HepG2 (cell line): ENCODE measurements around the gene SYT8. TPM values are rescaled to one million over a fixed set of nuclear protein-coding genes. Genes with fewer than 3 reads are reported as not detected.

Experiments
- CTCF ChIP-seq: sonication (generic); formaldehyde crosslinking; IDR thresholded peaks from 2 replicates; pipeline ENCODE4 v1.5.0; 2020; ENCODE audit warnings: mild to moderate bottlenecking, missing genetic modification reagents, moderate library complexity
- FOXA3 ChIP-seq: IDR thresholded peaks from 2 replicates; pipeline ENCODE4 v1.6.1; 2016; ENCODE audit warnings: missing genetic modification reagents, missing compliant biosample characterization
- HOXA5 ChIP-seq: sonication (generic); formaldehyde crosslinking; IDR thresholded peaks from 2 replicates; pipeline ENCODE4 v1.4.0; 2020; ENCODE audit warnings: missing genetic modification reagents
- HOXD1 ChIP-seq: sonication (generic); formaldehyde crosslinking; IDR thresholded peaks from 2 replicates; pipeline ENCODE4 v1.5.0; 2020; ENCODE audit warnings: missing genetic modification reagents
- KDM3A ChIP-seq: IDR thresholded peaks from 2 replicates; pipeline ENCODE4 v1.6.1; 2018; ENCODE audit warnings: low read depth, missing compliant biosample characterization
- PAF1 ChIP-seq: IDR thresholded peaks from 2 replicates; pipeline ENCODE4 v1.6.1; 2016; ENCODE audit warnings: missing genetic modification reagents, missing compliant biosample characterization
- PCBP1 ChIP-seq: fragments of 200-400 bp; formaldehyde crosslinking; IDR thresholded peaks from 2 replicates; pipeline ENCODE4 v1.6.1; 2017; ENCODE audit warnings: mild to moderate bottlenecking, low read depth, low read length, borderline replicate concordance
- RAD21 ChIP-seq: fragments of 450-650 bp; formaldehyde crosslinking; IDR thresholded peaks from 2 replicates; pipeline ENCODE4 v1.5.0; 2020; ENCODE audit warnings: mild to moderate bottlenecking
- RBM39 ChIP-seq: fragments of 200-400 bp; formaldehyde crosslinking; IDR thresholded peaks from one replicate; pipeline ENCODE4 v1.6.1; 2018; ENCODE audit warnings: antibody characterized with exemption, mild to moderate bottlenecking, low read depth, low read length; ENCODE audit not compliant: poor library complexity, severe bottlenecking
- SPEN ChIP-seq: sonication (generic); formaldehyde crosslinking; IDR thresholded peaks from 2 replicates; pipeline ENCODE4 v1.5.1; 2020; ENCODE audit warnings: low read depth, mild to moderate bottlenecking, missing genetic modification reagents
- SYNCRIP ChIP-seq: fragments of 200-400 bp; formaldehyde crosslinking; IDR thresholded peaks from 2 replicates; pipeline ENCODE4 v1.6.1; 2018; ENCODE audit warnings: mild to moderate bottlenecking, low read depth, low read length; ENCODE audit not compliant: insufficient read depth
- TEAD3 ChIP-seq: optimal IDR thresholded peaks from 2 replicates; pipeline ENCODE3; 2016; ENCODE audit warnings: borderline replicate concordance
- THRA ChIP-seq: sonication (generic); formaldehyde crosslinking; IDR thresholded peaks from 2 replicates; pipeline ENCODE4 v1.4.0; 2020; ENCODE audit warnings: missing genetic modification reagents, borderline replicate concordance
- UBTF ChIP-seq: sonication (generic); formaldehyde crosslinking; IDR thresholded peaks from 2 replicates; pipeline ENCODE4 v1.4.0; 2020; ENCODE audit warnings: mild to moderate bottlenecking, missing genetic modification reagents
- ZBTB38 ChIP-seq: sonication (generic); formaldehyde crosslinking; IDR thresholded peaks from 2 replicates; pipeline ENCODE4 v1.5.1; 2020; ENCODE audit warnings: mild to moderate bottlenecking, missing genetic modification reagents
- ZNF256 ChIP-seq: sonication (generic); formaldehyde crosslinking; conservative IDR thresholded peaks from 2 replicates; pipeline ENCODE4 v1.4.0; 2020; ENCODE audit warnings: missing genetic modification reagents
- ZNF281 ChIP-seq: sonication (generic); formaldehyde crosslinking; IDR thresholded peaks from 2 replicates; pipeline ENCODE4 v1.4.0; 2020; ENCODE audit warnings: missing genetic modification reagents, borderline replicate concordance
- ZNF615 ChIP-seq: sonication (generic); formaldehyde crosslinking; IDR thresholded peaks from 2 replicates; pipeline ENCODE4 v1.5.0; 2020; ENCODE audit warnings: mild to moderate bottlenecking, missing genetic modification reagents, borderline replicate concordance
- ZSCAN25 ChIP-seq: sonication (generic); formaldehyde crosslinking; IDR thresholded peaks from 2 replicates; pipeline ENCODE4 v1.8.0; 2022; ENCODE audit warnings: mild to moderate bottlenecking, missing genetic modification reagents
- polyA plus RNA-seq, 8 experiments: library from polyadenylated mRNA; depleted of rRNA in 3 of 8; stranded (reverse) in 7 of 8; unstranded in 1 of 8; fragments of >200 nt; fragmentation: Illumina TruSeq in 4 of 8; extraction: Trizol in 4 of 8; gene quantifications; 2 replicates each; pipeline versions ENCODE4 v1.2.1 to v1.2.3, GENCODE V29; 2011 to 2016; ENCODE audit warnings: low read depth in 4 of 8, missing spikeins in 1 of 8, mixed read lengths in 1 of 8; ENCODE audit not compliant: insufficient read depth in 1 of 8
- total RNA-seq, 5 experiments: library from RNA; depleted of rRNA; stranded (reverse); fragments of >200 nt; fragmentation: Illumina TruSeq; extraction: Trizol; gene quantifications; 2 replicates each; pipeline ENCODE4 v1.2.3, GENCODE V29; 2016; ENCODE audit warnings: low read depth in 1 of 5

SYT8 gene
- total and polyA plus RNA-seq, 2 of the 13 experiments (the other 11 are each of a cell fraction or from before 2014, with no cell fraction given): 0.60 to 2.3 TPM

- TF ChIP-seq CTCF (CRISPR knock-in tag) (peak; percentile 83), HOXA5 (CRISPR knock-in tag) (no peak), RBM39 (peak; percentile 33), SYNCRIP (no peak), RAD21 (CRISPR knock-in tag) (peak; percentile 45), KDM3A (0 out of 2 replicates have a peak, but pooled peaks have one; percentile 10), FOXA3 (no peak), ZBTB38 (no peak), UBTF (CRISPR knock-in tag) (0 out of 2 replicates have a peak, but pooled peaks have one; percentile 18), PAF1 (no peak), PCBP1 (0 out of 2 replicates have a peak, but pooled peaks have one; percentile 55), HOXD1 (CRISPR knock-in tag) (no peak), ZNF615 (CRISPR knock-in tag) (no peak), ZNF281 (CRISPR knock-in tag) (no peak), SPEN (CRISPR knock-in tag) (0 out of 2 replicates have a peak, but pooled peaks have one; percentile 19), ZSCAN25 (CRISPR knock-in tag) (peak; percentile 56; the same call in 1 of the 2 replicates), ZNF256 (CRISPR knock-in tag) (peak; percentile 88), TEAD3 (CRISPR knock-in tag) (peak; percentile 23), THRA (CRISPR knock-in tag) (no peak)
These were observed 41.7 kb downstream of the SYT8 start (continued) for GRCh38 chr11:1876361-1877063.
